Measurements from ENCODE around the gene NOTCH1.
A peak's percentile ranks its signal among the peaks of the same experiment; 100 is the strongest.
"Not testable (repeated sequence)": the region's sequence is repeated elsewhere in the genome, so short reads cannot be mapped to it uniquely, and the experiment has no call there.

The NOTCH1 gene

GRCh38 chr9:136566901-136567300 is 21.1 kb upstream of the NOTCH1 start:
- DNase-seq: peak; percentile 81 to 97 (median 93)
- intact Hi-C loops (cut with DNase I): no loop called here

- intact Hi-C loops (cut with DNase I): no loop called here
- DNase-seq: no peak
Observed at GRCh38 chr9:136566553-136566895, 20.7 kb upstream of the NOTCH1 start.

- intact Hi-C loops (cut with DNase I): no loop called here
Observed at GRCh38 chr9:136565715-136566552, 20.1 kb upstream of the NOTCH1 start.

GRCh38 chr9:136565086-136565714 is 19.4 kb upstream of the NOTCH1 start:
- intact Hi-C loops (cut with DNase I): no loop called here
- DNase-seq: peak in 39 of 42 donors; percentile 50 to 92 (median 79)

More at GRCh38 chr9:136565715-136566552, 20.1 kb upstream of the NOTCH1 start:
- no peak for DNase-seq

GRCh38 chr9:136564379-136564988 is 18.6 kb upstream of the NOTCH1 start:
- intact Hi-C loops (cut with DNase I): no loop called here
- DNase-seq: peak in 12 of 42 donors; percentile 30 to 79 (median 44)

- intact Hi-C loops (cut with DNase I): no loop called here
- DNase-seq: no peak
Observed at GRCh38 chr9:136563646-136564325, 17.9 kb upstream of the NOTCH1 start.

GRCh38 chr9:136562746-136563495 is 17.1 kb upstream of the NOTCH1 start:
- intact Hi-C loops (cut with DNase I): no loop called here
- DNase-seq: no peak

GRCh38 chr9:136561779-136562178 is 15.9 kb upstream of the NOTCH1 start:
- DNase-seq: no peak

GRCh38 chr9:136560586-136560985 is 14.7 kb upstream of the NOTCH1 start:
- no peak for DNase-seq
- intact Hi-C loops (cut with DNase I): no loop called here

More at GRCh38 chr9:136561779-136562178, 15.9 kb upstream of the NOTCH1 start:
- intact Hi-C loops (cut with DNase I): no loop called here

GRCh38 chr9:136559371-136559770 is 13.5 kb upstream of the NOTCH1 start:
- intact Hi-C loops (cut with DNase I); DNase-seq: not testable (repeated sequence)

GRCh38 chr9:136558846-136559245 is 13.0 kb upstream of the NOTCH1 start:
- intact Hi-C loops (cut with DNase I): not testable (repeated sequence)

GRCh38 chr9:136558373-136558772 is 12.5 kb upstream of the NOTCH1 start:
- intact Hi-C loops (cut with DNase I): no loop called here
- no peak for DNase-seq

More at GRCh38 chr9:136558846-136559245, 13.0 kb upstream of the NOTCH1 start:
- DNase-seq: not testable (repeated sequence)

- no peak for DNase-seq
Observed at GRCh38 chr9:136557036-136557435, 11.2 kb upstream of the NOTCH1 start.

GRCh38 chr9:136556166-136556565 is 10.3 kb upstream of the NOTCH1 start:
- DNase-seq: no peak
- intact Hi-C loops (cut with DNase I): no loop called here

More at GRCh38 chr9:136557036-136557435, 11.2 kb upstream of the NOTCH1 start:
- intact Hi-C loops (cut with DNase I): no loop called here

- intact Hi-C loops (cut with DNase I): loop anchor here (5.0 kb wide), 1 partner anchor 67 kb away; no protein-coding TSS in a partner anchor
- DNase-seq: no peak
Observed at GRCh38 chr9:136554870-136555269, 9.0 kb upstream of the NOTCH1 start.

- no peak for DNase-seq
- intact Hi-C loops (cut with DNase I): loop anchor here (5.0 kb wide), 1 partner anchor 69 kb away; no protein-coding TSS in a partner anchor
Observed at GRCh38 chr9:136553581-136553980, 7.7 kb upstream of the NOTCH1 start.

GRCh38 chr9:136552117-136552703 is 6.4 kb upstream of the NOTCH1 start:
- intact Hi-C loops (cut with DNase I): loop anchor here (5.0 kb wide), 1 partner anchor 70 kb away; no protein-coding TSS in a partner anchor
- peak in 4 of 42 donors; percentile 43 to 75 (median 58) for DNase-seq
